Sciatic nerve (tissue), 2 donors: ENCODE measurements around the gene DIP2C. TPM values are rescaled to one million over a fixed set of nuclear protein-coding genes. Genes with fewer than 3 reads are reported as not detected.
"Not testable (repeated sequence)": the region's sequence is repeated elsewhere in the genome, so short reads cannot be mapped to it uniquely, and the experiment has no call there.

ENCODE experiments used
- ATAC-seq: fragments of 200-7000 bp; cut with Tn5 transposase; one replicate; pipeline ENCODE4 v1.9.1; 2020; ENCODE audit warnings: mild to moderate bottlenecking, moderate library complexity
- DNase-seq: peaks from one replicate; pipeline ENCODE4 v3.0.0-alpha.2; 2020; ENCODE audit warnings: low spot score
- intact Hi-C: fragments of 100-400 bp; cut with DNase I; formaldehyde crosslinking; loops from one replicate; pipeline ENCODE4 v1.14.2; 2022
- total RNA-seq: library from RNA; stranded (reverse); fragmentation: NEBNext Ultra II Directional; extraction: Animal tissue kit (Norgen Biotek cat#: 25700); gene quantifications from one replicate; pipeline ENCODE4 v1.2.1, GENCODE V29; 2021
- donor health status: DM: no; HTN: no; CAD: no.
- donor health status: DM: no; HTN: no; CAD: no.

DIP2C gene
- total RNA-seq, 1 donor from 2014 or later: 38.7 TPM

DNA sequence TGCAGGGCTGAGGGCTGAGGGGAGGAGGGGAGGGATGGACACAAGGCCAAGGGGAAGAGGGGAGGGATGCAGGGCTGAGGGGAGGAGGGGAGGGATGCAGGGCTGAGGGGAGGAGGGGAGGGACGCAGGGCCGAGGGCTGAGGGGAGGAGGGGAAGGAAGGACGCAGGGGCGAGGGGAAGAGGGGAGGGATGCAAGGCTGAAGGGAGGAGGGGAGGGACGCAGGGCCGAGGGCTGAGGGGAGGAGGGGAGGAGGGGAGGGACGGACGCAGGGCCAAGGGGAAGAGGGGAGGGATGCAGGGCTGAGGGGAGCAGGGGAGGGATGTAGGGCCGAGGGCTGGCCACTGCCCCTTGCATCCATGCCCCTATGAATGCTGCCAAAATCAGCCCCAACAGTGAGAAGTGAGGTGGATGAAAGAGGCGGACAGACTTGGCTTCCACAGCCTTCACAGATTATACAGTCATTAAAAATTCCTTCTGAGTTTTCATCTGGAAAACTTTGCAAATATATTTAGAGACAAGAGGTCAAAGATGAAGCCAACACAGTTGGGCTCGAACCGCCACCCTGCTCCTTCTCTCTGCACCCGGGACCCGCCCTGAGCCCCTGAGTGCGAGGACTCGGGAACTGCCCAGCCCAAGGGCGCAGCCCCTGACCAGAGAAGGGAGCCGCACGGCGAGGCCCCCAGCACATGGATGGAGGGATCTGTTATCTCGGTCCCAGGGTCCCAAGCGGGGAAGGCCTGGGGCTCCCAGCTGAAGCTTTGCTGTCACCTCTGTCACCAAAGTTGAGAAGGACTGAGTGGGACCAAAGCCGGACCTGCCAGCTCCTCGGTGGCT is 65.8 kb downstream of the DIP2C start:
- intact Hi-C loops: no loop called here
- ATAC-seq (no peak), DNase-seq (no peak)

DNA sequence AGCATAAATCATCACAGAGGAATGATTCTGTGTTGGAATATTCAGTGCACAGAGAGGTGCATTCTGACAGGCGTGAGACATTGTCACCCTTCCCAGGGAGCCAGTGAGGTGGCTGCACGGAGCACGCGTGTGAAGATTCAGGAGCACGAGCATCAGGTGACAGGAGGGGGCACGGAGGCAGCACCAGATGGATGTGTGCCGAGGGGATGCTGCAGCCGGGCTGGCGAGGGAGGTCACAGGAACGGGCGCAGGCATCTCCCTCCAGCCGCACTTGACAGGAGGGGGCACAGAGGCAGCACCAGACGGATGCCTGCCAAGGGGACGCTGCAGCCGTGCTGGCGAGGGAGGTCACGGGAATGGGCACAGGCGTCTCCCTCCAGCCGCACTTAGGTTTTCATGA is 66.5 kb downstream of the DIP2C start:
- ATAC-seq (no peak), DNase-seq (no peak)
- intact Hi-C loops: no loop called here

DNA sequence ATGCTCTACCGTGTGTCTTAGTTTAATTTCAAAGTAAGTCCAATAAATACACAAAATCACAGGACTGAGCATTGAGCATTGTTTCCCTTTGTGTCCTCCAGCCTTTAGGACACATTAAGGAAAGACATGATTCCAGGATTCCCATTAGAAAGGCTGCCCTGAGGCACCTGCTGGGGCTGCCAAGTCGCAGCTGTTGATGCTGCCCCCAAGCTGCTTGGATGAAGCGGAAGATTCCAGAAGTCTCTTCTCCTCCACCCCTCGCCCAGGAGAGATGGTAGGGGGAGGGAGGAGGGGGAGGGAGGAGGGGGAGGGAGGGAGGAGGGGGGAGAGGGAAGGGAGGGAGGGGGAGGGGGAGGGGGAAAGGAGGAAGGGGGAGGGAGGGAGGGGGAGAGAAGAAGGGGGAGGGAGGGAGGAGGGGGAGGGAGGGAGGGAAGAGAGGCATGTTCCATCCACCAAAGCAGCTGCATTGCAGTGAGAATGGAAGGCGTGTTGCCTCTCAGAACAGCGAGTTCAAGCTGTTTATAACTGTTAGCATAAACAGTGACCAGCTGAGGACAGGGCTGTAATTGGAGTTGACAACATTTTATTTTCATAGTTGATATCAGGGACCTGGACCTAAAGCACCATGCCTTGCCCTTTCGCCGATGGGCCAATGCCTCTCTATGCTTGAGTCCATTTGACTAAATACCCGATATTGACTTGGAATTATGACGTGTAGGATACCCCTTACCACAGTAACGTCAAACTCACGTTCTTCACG is 67.3 kb downstream of the DIP2C start:
- intact Hi-C loops: no loop called here
- DNase-seq (no peak), ATAC-seq (no peak)

DNA sequence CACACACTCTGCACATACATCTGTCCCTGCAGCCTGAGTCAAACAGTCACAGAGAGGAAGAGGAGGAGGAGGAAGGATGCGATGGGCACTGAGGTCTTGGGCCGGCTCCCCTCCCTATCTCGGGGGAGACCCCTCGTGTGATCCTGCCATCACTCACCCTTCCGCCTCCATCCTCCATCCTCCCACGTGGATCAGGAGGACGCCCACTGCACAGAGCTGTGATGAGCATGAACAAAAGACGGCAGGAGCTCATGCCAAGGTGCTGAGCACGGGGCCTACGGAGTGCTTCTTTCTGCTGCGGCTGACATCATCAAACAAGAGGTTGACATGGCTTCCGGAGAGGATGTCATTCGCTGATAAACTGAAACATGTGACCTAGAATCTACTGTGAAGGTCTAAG is 68.0 kb downstream of the DIP2C start:
- DNase-seq: no peak
- ATAC-seq: no peak
- intact Hi-C loops: no loop called here

DNA sequence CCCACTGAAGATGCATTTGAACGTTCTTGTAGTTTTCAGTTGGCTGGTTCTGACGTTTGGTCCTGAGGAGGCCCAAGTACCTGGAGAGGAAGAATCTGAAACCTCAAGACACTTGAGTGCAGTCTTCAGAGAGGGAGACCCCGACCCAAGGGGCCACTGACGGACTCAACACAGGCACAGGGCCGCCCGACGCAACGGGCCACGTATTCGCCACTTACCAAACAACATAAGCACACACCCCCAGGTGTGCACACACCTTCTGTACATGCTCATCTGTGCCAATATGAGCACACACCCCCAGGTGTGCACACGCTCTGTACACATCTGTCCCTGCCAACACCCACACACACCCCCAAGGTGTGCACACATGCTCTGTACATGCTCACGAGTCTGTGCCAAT is 68.5 kb downstream of the DIP2C start:
- intact Hi-C loops: no loop called here
- DNase-seq (no peak), ATAC-seq (no peak)

DNA sequence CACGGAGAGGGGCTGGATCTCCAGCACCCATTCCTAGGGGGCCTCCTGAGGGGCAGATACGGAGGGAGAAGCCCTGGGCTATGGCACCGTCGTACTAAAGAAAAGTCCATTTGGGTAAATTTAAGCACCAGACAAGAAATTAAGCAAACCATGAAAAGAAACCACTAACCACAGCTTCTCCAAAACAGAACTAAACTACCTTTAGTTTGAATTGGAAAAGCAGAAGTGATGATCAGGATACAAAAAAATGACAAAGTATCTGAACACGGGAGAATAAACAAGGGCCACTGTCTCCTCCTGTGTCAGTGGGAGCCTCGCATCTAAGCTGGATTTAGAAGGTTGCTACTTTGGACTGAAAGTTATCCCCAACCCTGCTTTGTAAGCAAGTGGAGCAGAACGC is 69.1 kb downstream of the DIP2C start:
- intact Hi-C loops: no loop called here
- no peak for DNase-seq

DNA sequence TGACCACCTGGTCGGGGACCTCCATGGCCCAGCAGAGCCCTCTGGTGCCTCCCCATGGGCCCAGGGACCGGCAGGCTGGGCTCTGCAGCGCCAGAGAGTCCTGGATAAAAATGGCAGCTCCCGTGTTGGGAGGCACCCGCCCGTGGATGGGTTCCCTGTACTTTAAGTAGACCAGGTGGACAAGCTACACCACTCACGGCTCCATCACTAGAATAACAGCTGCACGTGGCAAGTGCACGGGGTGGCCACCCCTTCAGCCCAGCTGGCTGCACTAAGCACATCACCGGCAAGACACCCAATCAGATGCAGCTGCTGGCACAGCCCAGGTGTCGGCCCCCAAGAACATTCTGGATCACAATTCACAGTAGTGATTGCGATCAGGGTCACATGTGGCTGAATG is 69.8 kb downstream of the DIP2C start:
- ATAC-seq (no peak), DNase-seq (no peak)
- intact Hi-C loops: no loop called here

More for the DNA sequence above, 69.1 kb downstream of the DIP2C start:
- ATAC-seq: no peak

DNA sequence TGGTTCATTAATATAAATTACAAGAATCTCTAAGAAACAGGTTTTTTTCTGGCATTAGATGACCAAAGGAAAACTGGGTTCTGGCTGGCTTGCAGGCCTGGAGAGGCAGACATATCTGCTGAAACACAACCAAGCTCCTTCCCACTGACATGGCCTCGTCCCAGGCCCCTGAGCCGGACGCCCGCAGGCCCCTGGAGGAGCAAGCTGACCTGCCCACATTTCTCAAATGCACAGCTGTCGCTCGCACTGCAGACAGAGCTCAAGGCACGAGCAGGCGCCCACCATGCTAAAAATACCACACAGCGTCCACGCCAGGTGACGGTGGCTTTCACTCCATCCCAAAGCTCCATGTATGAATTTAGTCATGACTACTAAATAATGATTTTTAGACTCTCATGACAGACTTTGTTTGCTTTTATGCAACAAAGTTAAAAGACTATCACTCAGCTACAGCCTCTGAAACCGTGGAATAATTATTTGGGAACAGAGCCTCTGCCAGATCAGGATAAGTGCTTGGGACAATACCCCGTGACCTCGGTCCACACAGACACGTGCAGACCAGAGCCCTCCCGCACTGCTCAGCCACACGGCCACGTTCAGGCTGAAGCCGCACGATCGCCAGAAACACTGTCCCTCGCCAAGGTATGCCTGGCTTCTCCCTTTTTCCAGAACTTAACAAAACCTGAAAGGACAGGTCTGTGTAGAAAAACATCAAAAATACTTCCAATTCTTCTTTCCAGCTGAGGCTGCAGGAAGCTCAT is 71.1 kb downstream of the DIP2C start:
- intact Hi-C loops: no loop called here
- no peak for ATAC-seq
- DNase-seq: no peak

DNA sequence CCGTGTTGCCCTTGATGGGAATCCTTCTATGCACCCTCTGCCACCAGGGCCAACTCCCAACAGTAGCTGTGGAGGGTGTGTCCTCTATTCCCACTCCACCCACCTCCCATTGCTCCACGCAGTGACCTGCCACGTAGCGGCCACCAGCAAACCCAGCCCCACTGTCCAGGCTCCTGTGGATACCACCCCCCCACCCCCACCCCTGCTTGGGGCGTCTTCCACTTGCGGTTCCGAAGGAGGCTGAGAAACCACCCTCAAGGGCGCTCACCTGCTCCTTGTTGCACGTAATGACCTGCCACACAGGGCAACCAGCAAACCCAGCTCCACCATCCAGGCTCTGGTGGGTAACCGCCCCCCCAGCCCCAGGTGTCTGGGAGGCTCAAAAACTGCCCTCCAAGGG is 72.0 kb downstream of the DIP2C start:
- ATAC-seq: no peak
- DNase-seq: no peak
- intact Hi-C loops: no loop called here

DNA sequence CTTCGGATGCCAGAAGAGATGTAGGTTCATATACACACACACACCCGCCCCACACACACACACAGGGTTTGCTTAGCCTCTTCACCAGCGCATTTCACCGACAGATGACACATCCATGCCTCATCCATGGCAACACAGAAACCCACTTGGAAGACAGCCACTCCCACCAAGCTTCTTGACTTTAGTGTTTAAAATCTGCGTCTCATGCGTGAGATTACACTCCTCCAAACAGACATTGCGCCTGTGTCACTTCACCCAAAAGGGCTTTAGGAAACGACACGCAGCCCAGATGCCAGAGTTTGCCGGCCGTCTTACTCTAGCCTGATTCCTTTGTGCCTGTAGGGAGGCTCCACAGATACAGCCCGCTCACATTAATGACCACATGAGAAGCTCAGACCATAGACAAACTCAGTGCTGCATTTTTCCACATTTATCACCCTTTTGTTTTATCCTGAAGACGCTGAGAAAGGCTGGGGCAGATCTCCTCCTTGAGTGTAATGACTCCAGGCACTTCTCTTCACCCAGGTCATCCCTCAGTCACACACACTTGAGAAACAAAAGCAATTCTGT is 73.8 kb downstream of the DIP2C start:
- ATAC-seq (no peak), DNase-seq (no peak)
- intact Hi-C loops: no loop called here

DNA sequence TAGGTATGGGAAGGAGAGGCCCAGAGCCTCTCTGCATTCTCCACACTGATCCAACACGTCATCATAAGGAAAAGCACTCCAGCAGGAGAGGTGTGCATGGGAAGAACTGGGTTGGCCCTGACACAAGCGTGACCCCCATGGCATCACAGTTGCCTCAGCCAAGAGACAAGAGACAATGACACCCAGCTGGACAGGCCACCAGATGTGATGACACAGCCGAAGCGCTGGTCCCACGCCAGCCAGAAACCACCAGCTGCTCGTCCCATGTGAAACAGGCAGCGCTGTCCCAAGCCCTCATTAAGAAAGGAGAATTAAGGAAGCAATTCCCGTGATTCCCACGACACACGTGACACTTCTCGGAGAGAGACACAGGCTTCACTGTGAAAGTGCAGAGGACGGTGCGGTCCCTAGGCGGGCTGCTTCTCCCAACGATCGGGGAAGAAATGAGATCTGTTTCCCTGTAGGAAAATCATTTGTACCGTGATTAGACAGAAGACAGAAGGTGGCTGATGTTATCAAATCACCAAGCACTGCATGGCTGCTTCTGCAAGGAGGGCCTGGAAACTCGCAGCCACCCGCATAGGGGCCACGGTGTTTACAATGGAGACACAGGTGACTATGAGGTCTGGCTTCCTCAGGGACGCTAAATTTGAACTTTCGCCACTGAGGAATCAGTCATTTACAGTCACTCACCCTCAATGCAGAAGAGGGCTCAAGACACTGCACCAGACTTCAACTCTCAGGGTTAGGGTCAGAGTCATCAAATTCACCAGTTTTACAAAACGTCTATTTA is 74.5 kb downstream of the DIP2C start:
- intact Hi-C loops: no loop called here
- DNase-seq (no peak), ATAC-seq (peak; percentile 10)

DNA sequence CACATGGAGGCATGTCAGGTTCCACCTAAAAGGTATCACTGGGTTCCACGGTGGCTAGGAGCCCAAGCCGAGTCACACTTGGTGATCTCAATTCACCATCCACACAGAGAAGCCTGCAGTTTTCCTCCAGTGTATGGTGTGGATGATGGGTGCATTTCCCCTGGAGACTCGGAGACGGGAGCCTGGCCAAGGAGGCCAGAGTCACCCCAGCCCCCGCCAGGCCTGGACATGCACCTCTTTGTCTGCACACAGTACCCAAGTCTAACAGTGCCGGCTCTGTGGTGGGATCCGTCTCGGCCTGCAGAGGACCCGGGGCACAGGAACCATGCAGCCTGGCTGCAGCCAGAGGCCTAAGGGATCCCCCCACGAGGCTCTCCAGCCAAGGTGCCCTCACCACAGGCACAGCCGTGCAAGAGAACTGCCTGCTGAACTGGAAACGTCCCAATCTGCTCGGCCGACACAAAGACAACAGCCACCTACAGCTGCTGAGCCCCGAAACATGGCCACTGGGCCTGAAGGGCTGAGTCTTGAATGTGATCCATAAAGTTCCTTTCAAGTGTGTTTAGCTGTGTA is 75.2 kb downstream of the DIP2C start:
- intact Hi-C loops: no loop called here
- peak; percentile 60 for ATAC-seq
- no peak for DNase-seq

DNA sequence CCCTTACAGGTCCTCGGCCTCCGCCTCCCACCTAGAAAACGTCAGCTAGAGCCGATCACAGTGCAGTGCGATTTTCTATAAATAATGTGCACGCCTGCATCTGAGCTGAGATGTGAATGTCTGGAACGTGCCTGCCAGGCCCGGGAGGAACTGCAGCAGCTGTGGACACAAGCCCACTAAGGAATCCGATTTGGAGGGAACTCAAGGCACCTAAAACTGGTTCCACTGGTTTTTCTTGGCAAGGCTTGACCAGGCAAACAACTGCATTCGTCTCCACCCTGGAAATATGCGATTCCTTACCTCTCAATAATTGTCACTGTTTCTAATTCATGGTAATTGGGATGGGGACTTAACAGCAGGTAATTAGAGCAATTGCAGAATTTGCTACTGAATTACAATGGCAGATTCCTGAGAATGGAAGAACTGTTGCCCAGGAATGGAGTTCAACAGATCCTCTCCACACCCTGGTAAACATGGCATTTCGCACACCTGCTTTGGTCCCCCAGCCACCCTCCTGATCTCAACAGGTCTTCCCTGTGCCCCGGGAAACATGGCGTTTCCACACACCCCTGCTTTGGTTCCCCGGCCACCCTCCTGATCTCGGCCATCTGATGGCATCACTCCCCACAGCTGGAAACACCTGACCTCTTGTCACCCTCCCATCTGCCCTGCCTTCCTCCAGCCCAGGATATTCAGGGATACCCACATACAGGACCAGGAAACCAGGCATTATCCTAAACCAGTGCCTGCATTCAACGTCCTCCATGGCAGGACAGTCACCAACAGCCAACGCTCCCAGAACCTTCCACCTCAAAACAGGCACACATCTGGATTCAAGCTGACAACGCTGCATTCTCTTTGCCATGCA is 76.0 kb downstream of the DIP2C start:
- no peak for DNase-seq
- intact Hi-C loops: no loop called here

DNA sequence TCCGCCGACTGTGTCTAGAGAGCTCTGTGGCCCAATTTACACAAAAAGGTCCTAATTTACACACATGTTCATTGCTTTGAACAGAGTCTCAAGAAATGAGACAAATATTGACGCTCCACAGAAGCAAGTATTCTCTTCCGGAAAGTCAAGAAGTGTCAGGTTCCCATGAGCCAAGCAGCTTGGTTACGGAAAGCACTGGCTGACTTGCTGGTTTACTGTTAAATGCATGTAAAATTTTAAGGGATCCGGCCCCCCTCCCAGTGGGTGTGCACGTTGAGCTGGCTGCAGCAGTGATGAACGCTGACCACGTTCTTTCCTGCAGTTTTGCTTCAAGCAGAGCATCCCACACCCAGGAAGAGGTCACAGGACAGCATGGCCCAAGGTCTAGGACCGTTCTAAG is 76.8 kb downstream of the DIP2C start:
- ATAC-seq: no peak
- no peak for DNase-seq
- intact Hi-C loops: no loop called here

More for the DNA sequence above, 76.0 kb downstream of the DIP2C start:
- ATAC-seq: no peak

DNA sequence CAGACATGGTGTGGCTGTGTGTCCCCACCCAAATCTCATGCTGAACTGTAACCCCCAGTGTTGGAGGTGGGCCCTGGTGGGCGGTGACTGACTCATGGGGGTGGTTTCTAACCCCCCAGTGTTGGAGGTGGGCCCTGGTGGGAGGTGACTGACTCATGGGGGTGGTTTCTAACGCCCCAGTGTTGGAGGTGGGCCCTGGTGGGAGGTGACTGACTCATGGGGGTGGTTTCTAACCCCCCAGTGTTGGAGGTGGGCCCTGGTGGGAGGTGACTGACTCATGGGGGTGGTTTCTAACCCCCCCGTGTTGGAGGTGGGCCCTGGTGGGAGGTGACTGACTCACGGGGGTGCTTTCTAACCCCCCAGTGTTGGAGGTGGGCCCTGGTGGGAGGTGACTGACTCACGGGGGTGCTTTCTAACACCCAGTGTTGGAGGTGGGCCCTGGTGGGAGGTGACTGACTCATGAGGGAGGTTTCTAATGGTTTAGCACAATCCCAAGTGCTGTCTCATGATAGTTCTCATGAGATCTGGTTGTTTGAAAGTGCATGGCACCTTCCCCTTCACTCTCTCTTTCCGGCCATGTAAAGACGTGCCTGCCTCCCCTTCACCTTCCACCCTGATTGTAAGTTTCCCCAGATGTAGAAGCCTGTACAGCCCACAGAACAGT is 78.7 kb downstream of the DIP2C start:
- DNase-seq, intact Hi-C loops, ATAC-seq: not testable (repeated sequence)

DNA sequence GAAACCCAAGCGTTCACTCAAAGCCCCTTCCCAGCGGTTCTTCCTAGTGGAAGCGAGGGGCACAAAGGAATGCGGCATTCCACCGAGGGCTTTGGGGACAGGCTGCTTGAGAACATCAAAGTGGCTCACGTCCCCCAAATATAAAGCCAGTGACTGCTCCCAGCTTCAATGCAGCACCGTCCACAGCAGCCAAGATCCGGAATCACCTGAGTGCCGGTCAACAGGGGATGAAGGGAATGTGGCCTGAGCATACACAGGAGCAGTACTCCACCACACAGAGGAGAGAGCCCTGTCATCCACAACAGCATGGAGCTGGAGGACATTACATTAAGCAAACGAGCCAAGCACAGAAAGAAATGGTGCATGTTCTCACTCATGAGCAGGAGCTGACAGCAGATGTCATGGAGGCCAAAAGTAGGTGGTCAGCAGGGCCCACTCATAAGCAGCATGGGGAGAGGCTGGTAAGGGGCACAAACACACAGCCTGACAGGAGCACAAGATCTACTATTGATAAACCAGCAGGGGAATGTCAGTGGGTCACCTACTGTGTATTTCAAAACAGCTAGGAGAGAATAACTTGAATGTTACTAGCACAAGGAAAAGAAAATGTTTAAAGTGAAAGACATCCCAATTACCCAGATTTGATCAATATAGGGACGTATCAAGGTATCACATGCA is 79.5 kb downstream of the DIP2C start:
- intact Hi-C loops: no loop called here
- DNase-seq (no peak), ATAC-seq (no peak)
